Suprapubic skin (tissue), 4 donors: Measurements from ENCODE around the gene KRTAP10-6. TPM values are rescaled to one million over a fixed set of nuclear protein-coding genes. Genes with fewer than 3 reads are reported as not detected.

Experiments
- DNase-seq, 2 donors: peaks; one replicate each; pipeline ENCODE4 v3.0.0-alpha.2; 2019; ENCODE audit warnings: low spot score in 2 of 2
- H3K27ac ChIP-seq: fragments of 200-600 bp; sonication (generic); one replicate; pipeline ENCODE4 v1.5.1; 2019
- H3K27me3 ChIP-seq: fragments of 200-600 bp; sonication (generic); one replicate; pipeline ENCODE4 v1.5.1; 2019
- H3K36me3 ChIP-seq: fragments of 200-600 bp; sonication (generic); one replicate; pipeline ENCODE4 v1.5.1; 2019
- H3K4me1 ChIP-seq: fragments of 200-600 bp; sonication (generic); one replicate; pipeline ENCODE4 v1.5.1; 2019
- H3K4me3 ChIP-seq: fragments of 200-600 bp; sonication (generic); one replicate; pipeline ENCODE4 v1.5.1; 2019; ENCODE audit warnings: mild to moderate bottlenecking
- H3K9me3 ChIP-seq: fragments of 200-600 bp; sonication (generic); one replicate; pipeline ENCODE4 v1.5.1; 2019
- CTCF ChIP-seq, 2 donors: fragments of 200-600 bp in 1 of 2; fragments of 450-650 bp in 1 of 2; sonication (generic) in 1 of 2; IDR thresholded peaks; one replicate each; pipeline ENCODE4 v1.5.1; 2016 to 2019; ENCODE audit warnings: antibody characterized with exemption in 2 of 2, mild to moderate bottlenecking in 1 of 2, moderate library complexity in 1 of 2
- EP300 ChIP-seq: sonication (generic); formaldehyde crosslinking; IDR thresholded peaks from one replicate; pipeline ENCODE4 v1.6.1; 2017; ENCODE audit warnings: antibody characterized with exemption
- POLR2A ChIP-seq, 2 donors: fragments of 450-650 bp; IDR thresholded peaks; one replicate each; pipeline ENCODE4 v1.6.1; 2017; ENCODE audit warnings: antibody characterized with exemption in 2 of 2, mild to moderate bottlenecking in 2 of 2, moderate library complexity in 2 of 2
- POLR2AphosphoS5 ChIP-seq, 3 donors: sonication (generic); formaldehyde crosslinking; IDR thresholded peaks; one replicate each; pipeline ENCODE4 v1.6.1; 2017; ENCODE audit warnings: antibody characterized with exemption in 3 of 3
- WGBS: methylation state at CpG from one replicate; pipeline ENCODE4 v1.1.5; 2018; 5-methylcytosine and 5-hydroxymethylcytosine counted together
- total RNA-seq, 4 donors: library from RNA; depleted of rRNA; stranded (reverse); fragments of >200 nt; gene quantifications; one replicate each; pipeline ENCODE4 v1.1.0, GENCODE V29; 2016

Gene KRTAP10-6
- total RNA-seq, 4 donors from 2014 or later, result 2.0 to 3.1 TPM; not detected in 2

- 43% methylated on average over 12 of the region's 25 CpGs for WGBS
- no peak overlapping the region for H3K27ac ChIP-seq
- peaks cover 14% of the 10 kb centered on the region for H3K4me1 ChIP-seq
- no peaks in the 10 kb centered on the region for H3K9me3 ChIP-seq
- no peaks in the 10 kb centered on the region for H3K36me3 ChIP-seq
- TF ChIP-seq CTCF (IDR thresholded peaks at IDR 0.05) (no peak), EP300 (no peak), POLR2A (IDR thresholded peaks at IDR 0.05) (no peak), POLR2AphosphoS5 (IDR thresholded peaks at IDR 0.05) (no peak)
- H3K27me3 ChIP-seq, result peaks cover 39% of the 10 kb centered on the region
- H3K4me3 ChIP-seq, result no peak overlapping the region
- no peak for DNase-seq
Observed at GRCh38 chr21:44549525-44550211, 42.6 kb downstream of the KRTAP10-6 start.

- Histone ChIP-seq H3K27me3 (peaks cover 37% of the 10 kb centered on the region), H3K36me3 (no peaks in the 10 kb centered on the region), H3K9me3 (no peaks in the 10 kb centered on the region), H3K4me1 (peaks cover 14% of the 10 kb centered on the region), H3K27ac (no peak overlapping the region), H3K4me3 (no peak overlapping the region)
- DNase-seq, result no peak
- TF ChIP-seq CTCF (IDR thresholded peaks at IDR 0.05), result no peak
- TF ChIP-seq POLR2A (IDR thresholded peaks at IDR 0.05), result no peak
- TF ChIP-seq POLR2AphosphoS5 (IDR thresholded peaks at IDR 0.05), result no peak
- no peak for TF ChIP-seq EP300
- 23% methylated on average over 14 of the region's 14 CpGs for WGBS
Observed at GRCh38 chr21:44548922-44549321, 43.4 kb downstream of the KRTAP10-6 start.

GRCh38 chr21:44548381-44548780, 43.9 kb downstream of the KRTAP10-6 start:
- peaks cover 14% of the 10 kb centered on the region for H3K4me1 ChIP-seq
- WGBS, result 44% methylated on average over 13 of the region's 13 CpGs
- no peaks in the 10 kb centered on the region for H3K9me3 ChIP-seq
- no peak for DNase-seq
- no peak overlapping the region for H3K4me3 ChIP-seq
- H3K36me3 ChIP-seq, result no peaks in the 10 kb centered on the region
- no peak overlapping the region for H3K27ac ChIP-seq
- peaks cover 37% of the 10 kb centered on the region for H3K27me3 ChIP-seq
- TF ChIP-seq POLR2A (IDR thresholded peaks at IDR 0.05) (no peak), EP300 (no peak), POLR2AphosphoS5 (IDR thresholded peaks at IDR 0.05) (no peak), CTCF (IDR thresholded peaks at IDR 0.05) (no peak)

- Histone ChIP-seq H3K27me3 (peaks cover 35% of the 10 kb centered on the region), H3K4me3 (no peak overlapping the region), H3K36me3 (no peaks in the 10 kb centered on the region), H3K27ac (no peak overlapping the region), H3K9me3 (no peaks in the 10 kb centered on the region), H3K4me1 (peaks cover 14% of the 10 kb centered on the region)
- 59% methylated on average over 5 of the region's 5 CpGs for WGBS
- DNase-seq, result no peak
- TF ChIP-seq CTCF (IDR thresholded peaks at IDR 0.05) (no peak), POLR2AphosphoS5 (IDR thresholded peaks at IDR 0.05) (no peak), EP300 (no peak), POLR2A (IDR thresholded peaks at IDR 0.05) (no peak)
Observed at GRCh38 chr21:44547656-44548331, 44.5 kb downstream of the KRTAP10-6 start.

GRCh38 chr21:44544566-44544965, 47.7 kb downstream of the KRTAP10-6 start:
- peaks cover 10% of the 10 kb centered on the region for H3K27me3 ChIP-seq
- no peak overlapping the region for H3K4me3 ChIP-seq
- peaks cover 5% of the 10 kb centered on the region for H3K9me3 ChIP-seq
- no peak overlapping the region for H3K27ac ChIP-seq
- no peak for TF ChIP-seq POLR2A (IDR thresholded peaks at IDR 0.05)
- TF ChIP-seq POLR2AphosphoS5 (IDR thresholded peaks at IDR 0.05), result no peak
- TF ChIP-seq EP300, result no peak
- TF ChIP-seq CTCF (IDR thresholded peaks at IDR 0.05), result no peak
- whole genome bisulfite sequencing, result 78% methylated on average over 3 of the region's 3 CpGs
- H3K4me1 ChIP-seq, result no peaks in the 10 kb centered on the region
- no peaks in the 10 kb centered on the region for H3K36me3 ChIP-seq
- DNase-seq, result no peak
